Duodenal mucosa (tissue), 2 donors: Measurements from ENCODE around the gene GALNT10.

Source experiments
- H3K27ac ChIP-seq: one replicate; pipeline ENCODE4 v1.7.0; 2013; ENCODE audit warnings: low read depth, low read length
- H3K27me3 ChIP-seq, 2 donors: one replicate each; pipeline ENCODE4 v1.7.0; 2013; ENCODE audit warnings: low read length in 2 of 2, control low read depth in 1 of 2; ENCODE audit not compliant: insufficient read depth in 2 of 2, control insufficient read depth in 1 of 2
- H3K36me3 ChIP-seq, 2 donors: one replicate each; pipeline ENCODE4 v1.7.0; 2013; ENCODE audit warnings: low read length in 2 of 2, control low read depth in 1 of 2; ENCODE audit not compliant: insufficient read depth in 2 of 2, control insufficient read depth in 1 of 2
- H3K4me1 ChIP-seq, 2 donors: one replicate each; pipeline ENCODE4 v1.7.0; 2013; ENCODE audit warnings: low read length in 2 of 2, control low read depth in 1 of 2; ENCODE audit not compliant: insufficient read depth in 2 of 2, control insufficient read depth in 1 of 2
- H3K4me3 ChIP-seq, 2 donors: one replicate each; pipeline ENCODE4 v1.7.0; 2013; ENCODE audit warnings: low read length in 2 of 2, low read depth in 1 of 2
- H3K9ac ChIP-seq, 2 donors: one replicate each; pipeline ENCODE4 v1.7.0; 2013; ENCODE audit warnings: low read length in 2 of 2, low read depth in 1 of 2
- H3K9me3 ChIP-seq, 2 donors: one replicate each; pipeline ENCODE4 v1.7.0; 2013; ENCODE audit warnings: low read length in 2 of 2, control low read depth in 1 of 2; ENCODE audit not compliant: control insufficient read depth in 1 of 2

The GALNT10 gene

GRCh38 chr5:154393850-154394249, 203.3 kb downstream of the GALNT10 start:
- no peak overlapping the region for H3K4me3 ChIP-seq
- H3K9ac ChIP-seq: no peak overlapping the region
- no peak overlapping the region for H3K27ac ChIP-seq

GRCh38 chr5:154394307-154394706, 203.8 kb downstream of the GALNT10 start:
- no peak overlapping the region for H3K9ac ChIP-seq
- no peak overlapping the region for H3K4me3 ChIP-seq
- peaks cover 4 to 9% of the 10 kb centered on the region in 2 donors for H3K36me3 ChIP-seq
- H3K9me3 ChIP-seq: no peaks in the 10 kb centered on the region
- H3K4me1 ChIP-seq: peaks cover 22 to 31% of the 10 kb centered on the region in 2 donors
- H3K27me3 ChIP-seq: no peaks in the 10 kb centered on the region
- H3K27ac ChIP-seq: no peak overlapping the region

More at GRCh38 chr5:154393850-154394249, 203.3 kb downstream of the GALNT10 start:
- Histone ChIP-seq H3K9me3 (no peaks in the 10 kb centered on the region), H3K4me1 (peaks cover 22 to 31% of the 10 kb centered on the region in 2 donors), H3K36me3 (peaks cover 4 to 9% of the 10 kb centered on the region in 2 donors), H3K27me3 (no peaks in the 10 kb centered on the region)

GRCh38 chr5:154395407-154396106, 205.0 kb downstream of the GALNT10 start:
- Histone ChIP-seq H3K4me3 (no peak overlapping the region), H3K27ac (no peak overlapping the region), H3K27me3 (no peaks in the 10 kb centered on the region), H3K9ac (no peak overlapping the region), H3K36me3 (peaks cover 4 to 9% of the 10 kb centered on the region in 2 donors), H3K9me3 (no peaks in the 10 kb centered on the region), H3K4me1 (peaks cover 22 to 31% of the 10 kb centered on the region in 2 donors)

GRCh38 chr5:154396128-154396527, 205.6 kb downstream of the GALNT10 start:
- Histone ChIP-seq H3K9me3 (no peaks in the 10 kb centered on the region), H3K27me3 (no peaks in the 10 kb centered on the region), H3K4me1 (peaks cover 22 to 31% of the 10 kb centered on the region in 2 donors), H3K4me3 (no peak overlapping the region), H3K9ac (no peak overlapping the region), H3K36me3 (peaks cover 4 to 9% of the 10 kb centered on the region in 2 donors), H3K27ac (no peak overlapping the region)

GRCh38 chr5:154397652-154398406, 207.3 kb downstream of the GALNT10 start:
- Histone ChIP-seq H3K9ac (no peak overlapping the region), H3K4me1 (peaks cover 22 to 31% of the 10 kb centered on the region in 2 donors), H3K27ac (no peak overlapping the region), H3K27me3 (no peaks in the 10 kb centered on the region), H3K4me3 (peak overlapping the region in 1 of 2 donors; percentile 38), H3K36me3 (peaks cover 0 to 3% of the 10 kb centered on the region in 2 donors), H3K9me3 (no peaks in the 10 kb centered on the region)

- H3K27me3 ChIP-seq: no peaks in the 10 kb centered on the region
- H3K9me3 ChIP-seq: no peaks in the 10 kb centered on the region
- H3K4me1 ChIP-seq: peaks cover 16 to 26% of the 10 kb centered on the region in 2 donors
Observed at GRCh38 chr5:154400678-154401077, 210.1 kb downstream of the GALNT10 start.

GRCh38 chr5:154401355-154401754, 210.8 kb downstream of the GALNT10 start:
- no peak overlapping the region for H3K4me3 ChIP-seq
- H3K9ac ChIP-seq: no peak overlapping the region
- no peaks in the 10 kb centered on the region for H3K36me3 ChIP-seq
- peaks cover 11 to 22% of the 10 kb centered on the region in 2 donors for H3K4me1 ChIP-seq
- no peak overlapping the region for H3K27ac ChIP-seq
- no peaks in the 10 kb centered on the region for H3K9me3 ChIP-seq
- H3K27me3 ChIP-seq: no peaks in the 10 kb centered on the region

More at GRCh38 chr5:154400678-154401077, 210.1 kb downstream of the GALNT10 start:
- Histone ChIP-seq H3K27ac (no peak overlapping the region), H3K4me3 (no peak overlapping the region), H3K36me3 (no peaks in the 10 kb centered on the region), H3K9ac (no peak overlapping the region)

- Histone ChIP-seq H3K4me1 (peaks cover 11 to 22% of the 10 kb centered on the region in 2 donors), H3K27me3 (no peaks in the 10 kb centered on the region), H3K9ac (no peak overlapping the region), H3K4me3 (no peak overlapping the region), H3K27ac (no peak overlapping the region), H3K9me3 (no peaks in the 10 kb centered on the region), H3K36me3 (no peaks in the 10 kb centered on the region)
Observed at GRCh38 chr5:154401931-154402330, 211.4 kb downstream of the GALNT10 start.

GRCh38 chr5:154402611-154403010, 212.1 kb downstream of the GALNT10 start:
- Histone ChIP-seq H3K36me3 (no peaks in the 10 kb centered on the region), H3K27ac (no peak overlapping the region), H3K27me3 (no peaks in the 10 kb centered on the region), H3K9ac (no peak overlapping the region), H3K4me3 (no peak overlapping the region), H3K4me1 (peaks cover 6 to 17% of the 10 kb centered on the region in 2 donors), H3K9me3 (no peaks in the 10 kb centered on the region)

- Histone ChIP-seq H3K27ac (no peak overlapping the region), H3K27me3 (no peaks in the 10 kb centered on the region), H3K9ac (no peak overlapping the region), H3K36me3 (no peaks in the 10 kb centered on the region), H3K9me3 (no peaks in the 10 kb centered on the region), H3K4me3 (no peak overlapping the region), H3K4me1 (peaks cover 0 to 11% of the 10 kb centered on the region in 2 donors)
Observed at GRCh38 chr5:154403234-154403633, 212.7 kb downstream of the GALNT10 start.
